HL-60 (cell line): ENCODE results near the gene KCNJ4.

Experiments used
- DNase-seq, 2 experiments: peaks; one replicate each; pipeline ENCODE4 v3.0.0-alpha.2; 2010 to 2020; ENCODE audit warnings: low read depth in 1 of 2, low spot score in 1 of 2
- H3K27ac ChIP-seq: fragments of 250-450 bp; sonication (Bioruptor Pico); replicated peaks from 2 replicates; pipeline ENCODE4 v1.5.1; 2020; ENCODE audit warnings: mild to moderate bottlenecking, moderate library complexity
- H3K27me3 ChIP-seq: fragments of 250-450 bp; sonication (Bioruptor Pico); 2 replicates; pipeline ENCODE4 v1.5.1; 2021; ENCODE audit warnings: mild to moderate bottlenecking, moderate library complexity; ENCODE audit not compliant: insufficient read depth, poor library complexity, severe bottlenecking
- H3K4me3 ChIP-seq: replicated peaks from 2 replicates; pipeline ENCODE4 v1.5.1; 2011; ENCODE audit warnings: mild to moderate bottlenecking, control low read depth, low read length; ENCODE audit not compliant: insufficient read depth
- GABPA ChIP-seq: IDR thresholded peaks from 2 replicates; pipeline ENCODE4 v1.6.1; 2012; ENCODE audit warnings: low read depth
- POLR2AphosphoS5 ChIP-seq: IDR thresholded peaks from 2 replicates; pipeline ENCODE4 v1.6.1; 2012; ENCODE audit warnings: low read depth
- REST ChIP-seq: IDR thresholded peaks from 2 replicates; pipeline ENCODE4 v1.6.1; 2012; ENCODE audit warnings: low read depth; ENCODE audit not compliant: insufficient replicate concordance
- SPI1 ChIP-seq: IDR thresholded peaks from 2 replicates; pipeline ENCODE4 v1.6.1; 2012; ENCODE audit warnings: low read depth, mild to moderate bottlenecking, borderline replicate concordance
- TF ChIP-seq, protein P1 (sequence below): IDR thresholded peaks from one replicate; pipeline ENCODE4 v1.5.1; 2011; ENCODE audit warnings: low read length, control low read depth, inconsistent platforms; ENCODE audit not compliant: insufficient read depth

Gene KCNJ4

DNA sequence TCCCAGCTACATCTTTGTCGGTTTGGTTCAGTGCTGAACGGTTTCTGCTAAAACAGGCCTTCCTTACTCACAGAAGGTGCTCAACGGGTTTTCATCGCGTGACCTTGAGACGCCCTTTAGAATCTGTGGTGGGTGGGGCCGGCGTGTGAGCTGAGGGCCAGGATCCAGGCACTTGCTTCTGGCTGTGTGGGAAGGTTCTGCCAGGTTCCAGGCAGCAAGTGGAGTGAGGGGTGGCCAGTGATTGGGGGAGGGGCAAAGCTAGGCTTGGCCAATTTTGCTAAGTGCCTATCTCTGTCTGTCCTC, 35.2 kb downstream of the KCNJ4 start:
- no peak for TF ChIP-seq REST
- Histone ChIP-seq H3K27me3 (no peaks in the 10 kb centered on the region), H3K27ac (no peak overlapping the region), H3K4me3 (no peak overlapping the region)
- DNase-seq: no peak

- Histone ChIP-seq H3K4me3 (no peak overlapping the region), H3K27me3 (no peaks in the 10 kb centered on the region), H3K27ac (no peak overlapping the region)
- no peak for TF ChIP-seq REST
- TF ChIP-seq POLR2AphosphoS5: no peak
- TF ChIP-seq SPI1: no peak
- TF ChIP-seq GABPA: no peak
- TF ChIP-seq, protein P1, sequence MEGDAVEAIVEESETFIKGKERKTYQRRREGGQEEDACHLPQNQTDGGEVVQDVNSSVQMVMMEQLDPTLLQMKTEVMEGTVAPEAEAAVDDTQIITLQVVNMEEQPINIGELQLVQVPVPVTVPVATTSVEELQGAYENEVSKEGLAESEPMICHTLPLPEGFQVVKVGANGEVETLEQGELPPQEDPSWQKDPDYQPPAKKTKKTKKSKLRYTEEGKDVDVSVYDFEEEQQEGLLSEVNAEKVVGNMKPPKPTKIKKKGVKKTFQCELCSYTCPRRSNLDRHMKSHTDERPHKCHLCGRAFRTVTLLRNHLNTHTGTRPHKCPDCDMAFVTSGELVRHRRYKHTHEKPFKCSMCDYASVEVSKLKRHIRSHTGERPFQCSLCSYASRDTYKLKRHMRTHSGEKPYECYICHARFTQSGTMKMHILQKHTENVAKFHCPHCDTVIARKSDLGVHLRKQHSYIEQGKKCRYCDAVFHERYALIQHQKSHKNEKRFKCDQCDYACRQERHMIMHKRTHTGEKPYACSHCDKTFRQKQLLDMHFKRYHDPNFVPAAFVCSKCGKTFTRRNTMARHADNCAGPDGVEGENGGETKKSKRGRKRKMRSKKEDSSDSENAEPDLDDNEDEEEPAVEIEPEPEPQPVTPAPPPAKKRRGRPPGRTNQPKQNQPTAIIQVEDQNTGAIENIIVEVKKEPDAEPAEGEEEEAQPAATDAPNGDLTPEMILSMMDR: no peak
- DNase-seq: no peak
These were observed 35.7 kb downstream of the KCNJ4 start for GRCh38 chr22:38419121-38419857.

DNA sequence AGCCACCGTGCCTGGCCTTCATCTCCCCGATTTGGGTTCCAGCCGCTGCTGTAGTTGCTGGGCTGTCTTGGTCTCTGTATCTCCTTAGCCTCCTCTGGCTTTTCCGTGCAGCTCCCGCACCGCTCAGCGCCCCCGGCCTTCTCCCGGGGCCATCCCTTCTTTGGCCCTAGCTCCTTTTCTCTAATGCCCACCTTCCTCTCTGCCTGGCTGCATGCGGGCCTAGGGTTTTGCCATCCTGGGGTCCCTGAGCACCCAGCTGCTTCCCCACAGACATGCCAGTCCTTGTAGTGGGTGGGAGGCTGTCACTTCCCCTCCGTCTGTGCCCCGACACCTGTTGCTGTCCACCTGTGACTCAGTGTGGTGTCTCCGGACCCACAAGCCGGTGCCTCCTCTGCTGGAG, 36.4 kb downstream of the KCNJ4 start:
- H3K27ac ChIP-seq: no peak overlapping the region
- no peaks in the 10 kb centered on the region for H3K27me3 ChIP-seq
- TF ChIP-seq GABPA (no peak), REST (no peak), POLR2AphosphoS5 (no peak), SPI1 (no peak)
- TF ChIP-seq, protein P1: no peak
- H3K4me3 ChIP-seq: no peak overlapping the region
- no peak for DNase-seq
